Measurements from ENCODE around the gene IMMP2L.

Gene IMMP2L

DNA sequence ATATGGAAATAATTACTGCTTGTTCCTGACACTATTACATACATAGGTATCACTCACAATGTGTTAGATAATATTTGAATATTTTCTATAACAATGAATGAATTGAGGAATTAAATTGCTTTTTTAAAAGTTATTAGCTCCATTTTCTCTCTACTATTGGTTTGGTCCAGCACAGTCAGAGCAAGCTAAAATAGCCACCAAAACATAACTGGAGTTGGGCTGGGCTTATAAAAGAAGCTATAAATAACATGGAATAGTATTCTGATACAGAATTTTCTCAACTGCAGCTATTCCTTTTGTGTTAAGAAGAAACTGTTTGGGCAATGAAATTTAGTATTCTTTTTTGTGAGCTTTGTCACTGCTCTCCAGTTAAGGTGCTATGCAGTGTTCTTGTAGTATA, 614.0 kb downstream of the IMMP2L start:
- TF ChIP-seq ZFX (IDR thresholded peaks at IDR 0.05), result no peak
- TF ChIP-seq, protein P1, sequence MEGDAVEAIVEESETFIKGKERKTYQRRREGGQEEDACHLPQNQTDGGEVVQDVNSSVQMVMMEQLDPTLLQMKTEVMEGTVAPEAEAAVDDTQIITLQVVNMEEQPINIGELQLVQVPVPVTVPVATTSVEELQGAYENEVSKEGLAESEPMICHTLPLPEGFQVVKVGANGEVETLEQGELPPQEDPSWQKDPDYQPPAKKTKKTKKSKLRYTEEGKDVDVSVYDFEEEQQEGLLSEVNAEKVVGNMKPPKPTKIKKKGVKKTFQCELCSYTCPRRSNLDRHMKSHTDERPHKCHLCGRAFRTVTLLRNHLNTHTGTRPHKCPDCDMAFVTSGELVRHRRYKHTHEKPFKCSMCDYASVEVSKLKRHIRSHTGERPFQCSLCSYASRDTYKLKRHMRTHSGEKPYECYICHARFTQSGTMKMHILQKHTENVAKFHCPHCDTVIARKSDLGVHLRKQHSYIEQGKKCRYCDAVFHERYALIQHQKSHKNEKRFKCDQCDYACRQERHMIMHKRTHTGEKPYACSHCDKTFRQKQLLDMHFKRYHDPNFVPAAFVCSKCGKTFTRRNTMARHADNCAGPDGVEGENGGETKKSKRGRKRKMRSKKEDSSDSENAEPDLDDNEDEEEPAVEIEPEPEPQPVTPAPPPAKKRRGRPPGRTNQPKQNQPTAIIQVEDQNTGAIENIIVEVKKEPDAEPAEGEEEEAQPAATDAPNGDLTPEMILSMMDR (conservative IDR thresholded peaks at IDR 0.05), result no peak

DNA sequence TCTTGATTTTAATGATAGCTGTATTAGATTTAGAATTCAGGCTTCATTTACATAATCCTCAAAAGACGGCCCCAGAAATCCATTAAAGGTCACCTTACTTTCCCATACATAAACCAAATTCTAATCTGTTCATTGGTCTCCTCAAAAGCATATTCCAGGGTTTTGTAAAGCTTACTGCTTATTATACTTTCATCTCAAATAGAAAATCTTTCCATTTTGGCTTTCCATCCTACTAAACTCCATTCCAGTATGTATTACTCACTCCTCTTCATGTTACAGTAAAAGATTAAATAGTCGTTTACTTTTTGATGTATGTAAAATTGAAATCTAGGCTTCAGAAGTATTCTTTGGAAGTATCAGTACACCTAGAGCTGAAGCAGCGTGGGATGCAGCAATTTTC, 614.9 kb downstream of the IMMP2L start:
- TF ChIP-seq ZFX (IDR thresholded peaks at IDR 0.05), result no peak
- TF ChIP-seq, protein P1 (conservative IDR thresholded peaks at IDR 0.05), result no peak
- H3K27ac ChIP-seq, result no peak overlapping the region

More for the DNA sequence above, 614.0 kb downstream of the IMMP2L start:
- H3K27ac ChIP-seq, result no peak overlapping the region

DNA sequence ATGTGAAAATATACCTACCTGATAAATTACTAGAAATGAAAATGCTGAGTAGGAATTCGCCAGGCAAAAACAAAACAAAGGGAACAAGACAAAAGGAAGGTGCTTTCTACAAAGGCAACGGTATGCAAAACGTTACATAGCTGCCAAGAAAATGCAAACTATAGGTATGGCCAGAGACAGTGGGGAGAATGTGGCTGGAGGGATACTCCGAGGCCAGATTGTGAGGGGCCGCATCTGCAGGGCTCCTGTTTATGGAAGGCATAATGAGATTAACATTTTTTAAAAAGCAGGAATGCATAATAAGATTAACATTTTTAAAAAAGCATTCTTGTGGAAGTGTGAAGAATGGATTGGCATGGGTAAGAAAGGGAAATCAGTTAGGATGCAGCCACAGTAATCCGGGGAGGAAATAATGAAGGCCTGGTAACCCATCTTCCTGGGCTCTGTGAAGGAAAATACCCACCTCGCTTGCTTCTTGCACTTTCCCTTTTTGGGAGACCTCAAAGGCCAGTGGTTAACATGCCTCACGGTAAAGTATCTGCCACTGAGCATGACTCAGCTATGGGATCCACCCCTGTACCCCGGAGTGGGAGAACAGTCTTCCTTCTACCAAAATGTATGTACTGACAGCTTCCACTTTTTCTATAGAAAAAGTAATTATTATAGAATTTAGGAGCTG, 617.2 kb downstream of the IMMP2L start:
- H3K27ac ChIP-seq, result no peak overlapping the region
- TF ChIP-seq ZFX (IDR thresholded peaks at IDR 0.05), result no peak
- TF ChIP-seq, protein P1 (conservative IDR thresholded peaks at IDR 0.05), result no peak

DNA sequence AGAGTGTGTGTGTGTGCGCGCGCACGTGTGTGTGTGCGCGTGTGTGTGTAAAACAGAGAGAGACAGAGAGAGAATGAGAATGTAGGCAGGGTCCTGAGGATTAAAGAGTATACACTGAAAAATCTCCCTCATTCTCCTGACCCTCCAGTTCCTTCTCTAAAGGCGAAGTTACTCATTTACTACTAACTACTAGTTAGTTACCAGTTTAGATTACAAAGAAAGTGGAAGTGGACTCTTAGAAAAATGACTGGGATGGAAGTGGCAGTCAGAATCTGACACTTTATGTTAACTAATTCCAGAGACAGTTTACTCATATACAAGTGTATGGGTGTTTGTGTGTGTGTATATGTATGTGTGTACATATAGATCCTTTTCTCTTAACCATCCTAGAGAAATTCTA, 617.8 kb downstream of the IMMP2L start:
- no peak overlapping the region for H3K27ac ChIP-seq
- TF ChIP-seq, protein P1 (conservative IDR thresholded peaks at IDR 0.05), result no peak
- no peak for TF ChIP-seq ZFX (IDR thresholded peaks at IDR 0.05)

DNA sequence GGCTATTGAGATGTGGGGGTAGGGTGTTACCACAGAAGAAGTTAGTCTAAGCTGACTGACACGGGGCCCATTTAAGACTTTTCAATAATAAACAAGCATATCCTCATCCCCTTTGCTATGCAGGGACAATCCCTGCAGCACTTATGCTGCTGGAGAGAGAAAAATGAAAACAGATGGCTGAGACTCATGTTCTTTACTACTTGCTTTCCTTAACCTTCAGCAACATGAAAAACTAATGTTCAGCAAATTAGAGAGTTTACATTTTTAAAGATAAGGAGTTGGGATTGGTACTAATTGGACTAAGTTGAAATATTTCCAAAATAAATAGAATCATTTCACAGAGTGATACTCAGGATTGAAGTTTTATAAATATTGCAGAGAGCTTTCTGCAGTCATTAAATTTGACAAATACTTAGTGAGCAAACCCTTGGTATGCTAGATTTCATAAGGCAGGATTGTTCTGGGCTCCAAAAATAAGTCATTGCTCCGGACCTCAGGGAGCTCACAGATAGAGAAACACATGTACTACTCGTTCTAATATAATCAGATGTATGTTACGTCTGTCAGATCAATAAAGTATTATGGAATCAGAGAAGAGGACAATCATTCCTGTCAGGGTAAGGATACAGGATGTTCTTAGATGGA, 618.5 kb downstream of the IMMP2L start:
- no peak overlapping the region for H3K27ac ChIP-seq
- TF ChIP-seq, protein P1 (conservative IDR thresholded peaks at IDR 0.05), result no peak
- TF ChIP-seq ZFX (IDR thresholded peaks at IDR 0.05), result no peak

DNA sequence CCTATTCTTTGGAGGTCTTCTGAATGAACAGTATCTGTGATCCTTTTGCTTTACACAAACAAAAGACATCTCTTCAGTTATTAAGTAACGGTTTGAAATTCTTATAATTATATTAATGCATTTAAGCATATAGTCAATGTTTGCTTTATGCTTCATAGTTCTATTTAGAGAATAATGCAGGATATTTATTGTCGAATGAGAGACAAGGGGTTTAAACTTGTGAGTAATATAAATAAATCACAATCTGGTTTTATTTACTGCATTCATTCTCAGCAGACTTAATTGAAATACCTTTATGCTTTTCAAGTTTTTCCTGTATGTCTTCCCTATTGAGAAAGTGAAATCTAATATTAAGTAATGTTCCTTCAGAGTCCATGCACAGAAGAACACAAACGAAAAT, 620.9 kb downstream of the IMMP2L start:
- H3K27ac ChIP-seq, result no peak overlapping the region
- TF ChIP-seq, protein P1 (conservative IDR thresholded peaks at IDR 0.05), result no peak
- TF ChIP-seq ZFX (IDR thresholded peaks at IDR 0.05), result no peak

DNA sequence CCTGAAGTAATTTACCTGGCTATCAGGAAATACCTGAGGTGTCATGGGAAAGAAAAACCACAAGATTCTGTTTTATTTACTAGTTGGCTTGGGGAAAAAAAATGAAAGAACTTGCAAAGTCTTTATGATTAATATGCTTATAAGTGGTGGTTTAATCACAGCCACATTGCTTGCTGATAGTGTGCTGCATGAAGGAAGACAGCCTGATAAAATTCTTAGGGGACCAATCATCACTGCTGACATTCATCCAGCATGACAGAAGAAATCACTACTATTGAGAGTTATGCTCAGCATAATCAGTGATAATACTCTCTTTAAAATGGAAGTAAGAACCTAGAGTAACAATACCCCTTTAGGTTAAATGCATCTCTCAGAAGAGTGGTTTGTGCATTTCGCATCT, 621.5 kb downstream of the IMMP2L start:
- no peak overlapping the region for H3K27ac ChIP-seq
- TF ChIP-seq, protein P1 (conservative IDR thresholded peaks at IDR 0.05), result no peak
- TF ChIP-seq ZFX (IDR thresholded peaks at IDR 0.05), result no peak

Data from C4-2B (cell line).